ENCODE data around the gene LRRC4C.

- TF ChIP-seq, protein P1, sequence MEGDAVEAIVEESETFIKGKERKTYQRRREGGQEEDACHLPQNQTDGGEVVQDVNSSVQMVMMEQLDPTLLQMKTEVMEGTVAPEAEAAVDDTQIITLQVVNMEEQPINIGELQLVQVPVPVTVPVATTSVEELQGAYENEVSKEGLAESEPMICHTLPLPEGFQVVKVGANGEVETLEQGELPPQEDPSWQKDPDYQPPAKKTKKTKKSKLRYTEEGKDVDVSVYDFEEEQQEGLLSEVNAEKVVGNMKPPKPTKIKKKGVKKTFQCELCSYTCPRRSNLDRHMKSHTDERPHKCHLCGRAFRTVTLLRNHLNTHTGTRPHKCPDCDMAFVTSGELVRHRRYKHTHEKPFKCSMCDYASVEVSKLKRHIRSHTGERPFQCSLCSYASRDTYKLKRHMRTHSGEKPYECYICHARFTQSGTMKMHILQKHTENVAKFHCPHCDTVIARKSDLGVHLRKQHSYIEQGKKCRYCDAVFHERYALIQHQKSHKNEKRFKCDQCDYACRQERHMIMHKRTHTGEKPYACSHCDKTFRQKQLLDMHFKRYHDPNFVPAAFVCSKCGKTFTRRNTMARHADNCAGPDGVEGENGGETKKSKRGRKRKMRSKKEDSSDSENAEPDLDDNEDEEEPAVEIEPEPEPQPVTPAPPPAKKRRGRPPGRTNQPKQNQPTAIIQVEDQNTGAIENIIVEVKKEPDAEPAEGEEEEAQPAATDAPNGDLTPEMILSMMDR (IDR thresholded peaks at IDR 0.05), result no peak
- TF ChIP-seq POLR2AphosphoS5 (IDR thresholded peaks at IDR 0.05) (no peak), EP300 (IDR thresholded peaks at IDR 0.05) (no peak), POLR2A (IDR thresholded peaks at IDR 0.05) (no peak)
Observed at GRCh38 chr11:40140560-40140959, 1318.9 kb downstream of the LRRC4C start.
